ENCODE results near the gene GPRC5A.

GPRC5A gene

DNA sequence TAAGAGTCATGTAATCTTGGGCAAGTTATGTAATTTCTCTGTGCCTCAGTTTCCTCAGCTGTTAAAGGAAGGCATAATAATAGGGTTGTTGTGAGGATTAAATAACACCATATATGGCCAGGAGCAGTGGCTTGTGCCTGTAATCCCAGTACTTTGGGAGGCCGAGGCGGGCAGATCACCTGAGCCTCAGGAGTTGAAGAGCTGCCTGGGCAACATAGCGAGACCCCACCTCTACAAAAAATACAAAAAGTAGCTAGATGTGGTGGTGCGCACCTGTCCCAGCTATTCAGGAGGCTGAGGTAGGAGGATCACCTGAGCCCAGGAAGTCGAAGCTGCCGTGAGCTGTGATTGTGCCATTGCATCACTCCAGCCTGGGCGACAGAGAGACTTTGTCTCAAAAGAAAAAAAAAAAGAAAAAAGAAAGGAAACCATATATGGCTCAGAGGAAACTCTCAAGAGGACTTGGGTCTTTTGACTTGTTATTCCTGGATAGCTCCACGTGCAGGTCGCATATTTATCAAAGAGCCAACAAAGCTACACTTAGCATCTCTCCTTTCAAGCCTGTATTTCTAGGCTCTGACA lies 6.9 kb downstream of the GPRC5A start:
- TF ChIP-seq, protein P1, sequence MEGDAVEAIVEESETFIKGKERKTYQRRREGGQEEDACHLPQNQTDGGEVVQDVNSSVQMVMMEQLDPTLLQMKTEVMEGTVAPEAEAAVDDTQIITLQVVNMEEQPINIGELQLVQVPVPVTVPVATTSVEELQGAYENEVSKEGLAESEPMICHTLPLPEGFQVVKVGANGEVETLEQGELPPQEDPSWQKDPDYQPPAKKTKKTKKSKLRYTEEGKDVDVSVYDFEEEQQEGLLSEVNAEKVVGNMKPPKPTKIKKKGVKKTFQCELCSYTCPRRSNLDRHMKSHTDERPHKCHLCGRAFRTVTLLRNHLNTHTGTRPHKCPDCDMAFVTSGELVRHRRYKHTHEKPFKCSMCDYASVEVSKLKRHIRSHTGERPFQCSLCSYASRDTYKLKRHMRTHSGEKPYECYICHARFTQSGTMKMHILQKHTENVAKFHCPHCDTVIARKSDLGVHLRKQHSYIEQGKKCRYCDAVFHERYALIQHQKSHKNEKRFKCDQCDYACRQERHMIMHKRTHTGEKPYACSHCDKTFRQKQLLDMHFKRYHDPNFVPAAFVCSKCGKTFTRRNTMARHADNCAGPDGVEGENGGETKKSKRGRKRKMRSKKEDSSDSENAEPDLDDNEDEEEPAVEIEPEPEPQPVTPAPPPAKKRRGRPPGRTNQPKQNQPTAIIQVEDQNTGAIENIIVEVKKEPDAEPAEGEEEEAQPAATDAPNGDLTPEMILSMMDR (conservative IDR thresholded peaks at IDR 0.05), result no peak
- H3K27ac ChIP-seq, result no peak overlapping the region

DNA sequence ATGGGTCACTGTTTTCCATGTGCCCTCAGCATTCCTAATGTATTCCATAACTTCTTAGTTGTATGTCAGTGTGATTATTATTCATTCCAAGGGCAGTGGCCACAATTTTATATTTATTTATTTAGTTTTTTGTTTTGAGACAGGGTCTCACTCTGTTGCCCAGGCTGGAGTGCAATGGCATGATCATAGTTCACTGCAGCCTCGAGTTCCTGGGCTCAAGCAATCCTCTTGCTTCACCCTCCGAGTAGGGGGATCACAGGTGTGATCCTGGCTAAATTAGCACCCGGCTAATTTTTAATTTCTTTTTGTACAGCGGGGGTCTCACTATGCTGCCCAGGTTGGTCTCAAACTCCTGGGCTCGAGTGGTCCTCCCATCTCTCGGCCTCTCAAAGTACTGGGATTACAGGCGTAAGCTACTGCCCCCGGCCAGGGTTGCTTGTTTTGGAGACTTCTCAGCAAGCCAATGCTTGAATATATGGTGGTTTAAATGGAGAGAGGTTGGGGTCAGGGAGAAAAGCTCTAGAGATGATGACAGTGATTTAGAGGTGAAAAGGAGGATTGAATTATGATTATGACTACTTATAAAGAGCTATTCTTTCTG lies 7.6 kb downstream of the GPRC5A start:
- H3K27ac ChIP-seq, result no peak overlapping the region
- TF ChIP-seq, protein P1 (conservative IDR thresholded peaks at IDR 0.05), result no peak

DNA sequence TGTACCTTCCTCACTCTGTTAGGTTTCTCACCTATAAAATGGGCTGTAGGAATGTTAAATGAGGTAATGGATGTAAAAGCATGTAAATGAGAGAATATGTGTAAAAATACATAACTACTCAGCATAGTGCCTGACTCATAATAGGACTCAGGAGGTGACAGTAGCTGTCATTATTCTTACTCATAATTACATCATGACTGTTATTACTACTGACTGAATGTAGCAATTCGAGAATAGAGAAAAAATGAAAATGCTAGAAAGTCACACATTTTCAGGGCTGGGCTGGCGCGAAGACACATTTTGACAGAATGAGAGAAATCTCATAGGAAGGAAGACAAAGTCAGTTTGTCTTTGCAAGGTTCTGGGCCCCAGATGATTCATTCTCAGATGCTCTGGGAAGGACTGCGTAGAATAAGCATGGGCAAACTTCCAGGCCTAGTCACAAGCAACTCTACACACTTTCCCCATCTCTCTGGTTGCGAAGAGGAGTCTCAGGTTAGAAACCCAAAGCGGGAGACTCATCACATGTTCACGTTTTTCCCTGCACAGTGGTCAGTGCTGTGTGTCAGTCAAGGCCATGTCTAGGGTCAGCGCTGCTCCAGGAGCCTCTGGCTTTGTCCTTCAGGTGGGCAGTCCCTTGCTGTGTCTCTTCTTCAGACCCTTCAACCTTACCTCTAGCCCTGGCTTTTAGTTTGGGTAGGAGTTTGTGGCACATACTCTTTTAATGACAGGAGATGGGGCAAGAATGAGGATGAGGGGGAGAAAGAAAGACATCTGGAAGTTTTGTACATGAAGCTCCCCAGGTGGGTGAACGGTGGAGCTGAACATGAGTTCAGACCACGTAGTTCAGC lies 8.4 kb downstream of the GPRC5A start:
- TF ChIP-seq, protein P1 (conservative IDR thresholded peaks at IDR 0.05), result no peak
- H3K27ac ChIP-seq, result no peak overlapping the region

DNA sequence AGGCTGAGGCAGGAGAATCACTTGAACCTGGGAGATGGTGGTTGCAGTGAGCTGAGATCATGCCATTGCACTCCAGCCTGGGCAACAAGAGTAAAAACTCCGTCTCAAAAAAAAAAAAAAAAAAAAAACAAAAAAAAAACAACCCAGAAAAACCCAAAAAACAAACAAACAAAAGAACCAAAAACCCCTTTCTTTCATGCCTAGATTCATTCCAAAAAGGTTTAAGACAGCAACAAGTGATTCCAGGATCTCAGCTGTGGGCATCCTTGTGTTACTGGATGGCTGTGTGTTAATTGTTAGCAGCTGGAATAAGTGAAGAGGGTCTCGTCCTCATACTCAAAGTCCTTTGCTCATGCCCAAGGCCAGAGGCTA lies 9.4 kb downstream of the GPRC5A start:
- TF ChIP-seq, protein P1 (conservative IDR thresholded peaks at IDR 0.05), result no peak
- no peak overlapping the region for H3K27ac ChIP-seq

DNA sequence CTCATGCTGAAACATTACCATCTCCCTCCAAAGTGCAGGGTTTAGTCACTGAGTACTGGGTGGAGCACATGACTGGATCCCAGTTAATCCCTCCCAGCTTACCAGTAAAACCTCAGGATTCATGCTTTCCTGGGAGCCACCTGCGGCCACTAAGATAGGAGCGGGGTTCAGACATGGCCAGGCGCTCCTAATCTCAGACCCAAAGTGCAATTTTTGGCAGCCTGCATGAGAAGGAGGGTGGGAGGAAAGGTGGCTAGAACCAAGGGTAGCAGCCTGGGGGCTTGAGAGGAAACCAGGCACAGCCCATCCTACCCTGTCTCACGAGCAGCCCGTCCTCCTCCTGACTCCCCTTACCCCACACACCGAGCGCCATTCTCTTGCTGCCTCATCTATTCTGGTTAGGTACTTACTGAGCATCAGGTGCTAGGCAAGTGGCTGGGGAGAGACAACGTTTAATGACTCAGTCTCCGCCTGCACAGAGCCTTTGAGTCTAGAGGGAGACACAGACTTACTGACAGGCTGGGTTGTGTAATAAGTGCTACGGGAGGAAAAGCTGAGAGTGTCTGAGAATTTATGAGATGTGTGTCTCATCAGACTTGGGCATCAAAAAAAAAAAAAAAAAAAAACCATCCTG lies 9.9 kb downstream of the GPRC5A start:
- TF ChIP-seq, protein P1 (conservative IDR thresholded peaks at IDR 0.05), result no peak
- H3K27ac ChIP-seq, result no peak overlapping the region

DNA sequence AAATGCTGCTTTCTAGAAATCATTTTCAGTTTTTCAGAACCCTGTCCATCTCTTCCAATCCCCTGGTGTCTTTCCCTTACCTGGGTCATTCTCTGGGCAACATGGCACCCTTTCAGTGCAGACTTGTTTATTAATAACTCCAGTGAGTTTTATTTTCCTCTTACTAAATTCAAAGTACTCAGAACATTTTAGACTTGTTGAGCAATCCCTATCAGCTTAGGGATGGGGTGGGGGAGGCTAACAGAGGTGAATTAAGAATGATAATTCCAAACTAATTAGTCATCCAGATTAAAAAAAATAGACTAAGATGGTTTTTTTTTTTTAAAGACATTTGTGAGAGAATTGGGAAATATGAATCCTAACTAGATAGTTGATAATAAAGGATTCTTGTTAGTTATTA lies 10.7 kb downstream of the GPRC5A start:
- H3K27ac ChIP-seq, result no peak overlapping the region
- TF ChIP-seq, protein P1 (conservative IDR thresholded peaks at IDR 0.05), result no peak

Measured in VCaP (cell line).